Esophagus squamous epithelium (tissue), 4 donors: Measurements from ENCODE around the gene CARS2.

Experiments used
- POLR2A ChIP-seq, 4 donors: fragments of 450-650 bp; IDR thresholded peaks; one replicate each; pipeline ENCODE4 v1.6.1; 2017; ENCODE audit warnings: antibody characterized with exemption in 4 of 4, mild to moderate bottlenecking in 4 of 4, moderate library complexity in 3 of 4
- TF ChIP-seq, protein P1 (sequence below), 6 experiments: fragments of 450-650 bp in 4 of 6; fragments of 200-600 bp in 2 of 6; sonication (generic) in 2 of 6; IDR thresholded peaks; one replicate each; pipeline ENCODE4 v1.5.1; 2016 to 2019; ENCODE audit warnings: antibody characterized with exemption in 6 of 6, mild to moderate bottlenecking in 4 of 6, moderate library complexity in 4 of 6

DNA sequence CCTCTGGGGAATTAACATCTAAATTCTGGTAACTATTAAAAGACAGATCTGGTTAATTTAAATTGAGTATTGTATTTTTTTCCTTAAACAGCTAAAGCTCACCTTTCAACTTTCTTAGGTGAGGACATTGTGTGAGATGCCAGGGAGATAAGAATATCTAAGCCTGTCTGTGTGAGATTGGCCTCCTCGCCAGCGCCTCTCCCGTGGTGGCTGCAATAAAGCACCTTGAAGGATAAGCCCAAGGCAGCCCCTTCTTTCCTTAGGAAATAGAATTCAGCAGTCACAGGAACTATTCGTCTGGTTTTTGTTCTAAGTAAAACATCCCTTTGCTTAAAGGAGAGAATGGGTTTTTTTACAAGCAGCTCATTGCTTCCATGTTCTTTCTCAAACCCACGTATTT lies 66.0 kb downstream of the CARS2 start:
- TF ChIP-seq, protein P1, sequence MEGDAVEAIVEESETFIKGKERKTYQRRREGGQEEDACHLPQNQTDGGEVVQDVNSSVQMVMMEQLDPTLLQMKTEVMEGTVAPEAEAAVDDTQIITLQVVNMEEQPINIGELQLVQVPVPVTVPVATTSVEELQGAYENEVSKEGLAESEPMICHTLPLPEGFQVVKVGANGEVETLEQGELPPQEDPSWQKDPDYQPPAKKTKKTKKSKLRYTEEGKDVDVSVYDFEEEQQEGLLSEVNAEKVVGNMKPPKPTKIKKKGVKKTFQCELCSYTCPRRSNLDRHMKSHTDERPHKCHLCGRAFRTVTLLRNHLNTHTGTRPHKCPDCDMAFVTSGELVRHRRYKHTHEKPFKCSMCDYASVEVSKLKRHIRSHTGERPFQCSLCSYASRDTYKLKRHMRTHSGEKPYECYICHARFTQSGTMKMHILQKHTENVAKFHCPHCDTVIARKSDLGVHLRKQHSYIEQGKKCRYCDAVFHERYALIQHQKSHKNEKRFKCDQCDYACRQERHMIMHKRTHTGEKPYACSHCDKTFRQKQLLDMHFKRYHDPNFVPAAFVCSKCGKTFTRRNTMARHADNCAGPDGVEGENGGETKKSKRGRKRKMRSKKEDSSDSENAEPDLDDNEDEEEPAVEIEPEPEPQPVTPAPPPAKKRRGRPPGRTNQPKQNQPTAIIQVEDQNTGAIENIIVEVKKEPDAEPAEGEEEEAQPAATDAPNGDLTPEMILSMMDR (IDR thresholded peaks at IDR 0.05) = no peak
- TF ChIP-seq POLR2A (IDR thresholded peaks at IDR 0.05) = no peak
